GM18951 (cell line): Measurements from ENCODE around the gene TRAPPC6A.

Experiments
- POLR2A ChIP-seq: IDR thresholded peaks from 4 replicates; pipeline ENCODE4 v1.6.1; 2011; ENCODE audit warnings: mild to moderate bottlenecking; ENCODE audit not compliant: insufficient read length, insufficient read depth; ENCODE audit errors: extremely low read depth
- in situ Hi-C: fragments of 300-500 bp; cut with MboI; formaldehyde crosslinking; loops from one replicate; pipeline ENCODE4 v1.12.0; 2022; ENCODE audit warnings: low sequenced_read_pairs, mixed read lengths, inconsistent platforms; ENCODE audit not compliant: unreplicated experiment

Gene TRAPPC6A

DNA sequence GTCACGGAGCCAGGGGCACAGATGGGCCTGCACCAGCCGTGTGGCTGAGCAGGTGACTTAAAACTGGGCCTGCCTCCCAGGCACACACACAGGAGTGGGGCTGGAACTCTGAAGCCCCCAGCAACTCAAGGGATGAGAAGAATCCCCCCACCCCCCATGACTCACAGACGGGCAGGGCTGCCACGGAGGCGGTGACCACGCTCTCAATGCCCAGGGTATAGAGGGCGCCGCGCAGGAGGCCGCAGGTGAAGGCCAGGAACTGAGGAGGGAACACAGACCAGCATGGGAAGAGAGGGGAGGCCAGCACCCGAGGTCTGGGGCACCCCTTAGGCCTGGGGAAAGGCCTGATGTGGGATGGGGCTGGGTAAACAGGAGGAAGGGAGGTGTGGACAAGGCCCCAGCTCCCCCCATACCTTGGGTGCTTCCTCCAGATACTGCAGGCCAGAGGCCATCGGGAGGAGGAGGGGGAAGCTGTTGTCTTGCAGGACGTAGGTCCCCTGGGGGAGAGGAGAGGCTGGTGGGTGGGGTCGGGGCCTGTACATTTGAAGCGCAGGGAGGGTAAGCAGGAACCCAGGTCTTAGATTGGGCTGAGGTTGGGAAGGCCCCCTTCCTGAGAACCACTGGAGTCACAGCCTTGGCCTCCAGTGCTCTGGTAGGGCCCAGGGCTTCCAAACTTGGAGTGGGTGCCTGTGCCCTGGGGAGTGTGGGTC lies 14.1 kb downstream of the TRAPPC6A start:
- TF ChIP-seq POLR2A = no peak
- in situ Hi-C loops = no loop called here

GRCh38 chr19:45163156-45163555 lies 14.9 kb downstream of the TRAPPC6A start:
- in situ Hi-C loops = no loop called here
- TF ChIP-seq POLR2A = no peak

GRCh38 chr19:45162608-45163143 lies 15.4 kb downstream of the TRAPPC6A start:
- in situ Hi-C loops = no loop called here
- TF ChIP-seq POLR2A = no peak

- in situ Hi-C loops = no loop called here
- TF ChIP-seq POLR2A = no peak
These were observed 16.1 kb downstream of the TRAPPC6A start for GRCh38 chr19:45161738-45162607.

- no peak for TF ChIP-seq POLR2A
- in situ Hi-C loops = no loop called here
These were observed 16.9 kb downstream of the TRAPPC6A start, which contains the start of gene NKPD1 for GRCh38 chr19:45160870-45161737. Gene NKPD1, minus strand, starts transcription at chr19:45160982. Its CDS starts 832 bp downstream, at chr19:45160150.

GRCh38 chr19:45159971-45160324 lies 18.1 kb downstream of the TRAPPC6A start:
- no peak for TF ChIP-seq POLR2A
- in situ Hi-C loops = no loop called here

DNA sequence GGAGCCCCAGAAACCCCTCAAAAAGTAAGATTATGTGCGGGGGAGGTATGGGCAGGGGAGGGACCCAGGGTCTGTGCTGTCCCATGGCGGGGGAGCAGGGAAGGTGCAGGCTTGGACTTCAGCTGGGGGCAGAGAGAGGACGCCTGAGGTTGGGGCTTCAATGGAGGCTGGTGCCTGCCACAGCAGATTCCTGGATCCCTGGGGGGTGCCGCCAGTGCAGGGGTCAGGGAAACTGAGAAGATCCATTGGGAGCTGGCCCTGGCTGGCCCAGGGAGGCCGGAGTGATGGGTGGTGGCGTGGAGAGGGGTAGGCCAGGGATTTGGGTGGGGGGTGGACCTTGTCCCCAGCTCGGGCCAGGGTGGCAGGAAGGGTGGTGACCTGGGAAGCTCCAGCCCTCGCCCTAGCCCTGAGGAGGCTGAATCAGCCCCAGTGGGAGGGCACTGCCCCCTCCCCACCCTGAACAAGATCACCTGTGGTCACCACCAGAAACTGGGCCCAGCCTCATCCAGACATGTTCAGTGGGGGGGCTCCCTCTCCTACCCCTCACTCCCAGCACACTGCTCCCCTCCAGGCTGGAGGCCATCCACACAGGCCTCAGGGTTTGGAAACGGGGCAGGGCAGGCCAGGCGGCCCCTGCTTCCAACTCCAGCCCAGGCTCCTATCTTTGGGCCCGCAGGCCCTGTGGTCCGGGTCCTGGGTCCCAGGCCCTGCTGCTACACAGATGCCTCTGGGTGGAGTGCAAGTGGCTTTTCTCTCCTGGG lies 18.6 kb downstream of the TRAPPC6A start:
- no peak for TF ChIP-seq POLR2A
- in situ Hi-C loops = no loop called here

GRCh38 chr19:45158503-45159209 lies 19.4 kb downstream of the TRAPPC6A start:
- in situ Hi-C loops = no loop called here
- TF ChIP-seq POLR2A = no peak

DNA sequence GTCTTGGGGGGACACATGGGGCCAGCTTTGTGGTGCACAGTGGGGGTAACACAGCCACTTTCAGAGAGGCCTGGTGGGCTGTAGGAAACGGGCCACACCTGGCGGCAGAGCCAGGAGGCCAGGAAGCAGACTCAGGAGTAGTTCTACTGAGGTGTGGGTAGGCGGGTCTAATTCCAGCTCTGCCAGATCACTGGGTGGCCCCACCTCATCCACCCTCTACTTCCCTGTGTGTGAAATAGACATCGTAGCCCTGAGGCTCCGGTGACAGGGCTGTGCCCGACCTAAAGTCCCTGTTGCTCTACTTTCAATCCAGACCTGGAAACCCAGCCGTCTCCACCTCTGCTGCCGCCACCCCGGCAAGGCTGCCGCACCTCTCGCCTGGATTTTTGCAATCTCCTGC lies 21.3 kb downstream of the TRAPPC6A start:
- in situ Hi-C loops = no loop called here
- no peak for TF ChIP-seq POLR2A

GRCh38 chr19:45156011-45156630 lies 21.9 kb downstream of the TRAPPC6A start:
- no peak for TF ChIP-seq POLR2A
- in situ Hi-C loops = no loop called here

DNA sequence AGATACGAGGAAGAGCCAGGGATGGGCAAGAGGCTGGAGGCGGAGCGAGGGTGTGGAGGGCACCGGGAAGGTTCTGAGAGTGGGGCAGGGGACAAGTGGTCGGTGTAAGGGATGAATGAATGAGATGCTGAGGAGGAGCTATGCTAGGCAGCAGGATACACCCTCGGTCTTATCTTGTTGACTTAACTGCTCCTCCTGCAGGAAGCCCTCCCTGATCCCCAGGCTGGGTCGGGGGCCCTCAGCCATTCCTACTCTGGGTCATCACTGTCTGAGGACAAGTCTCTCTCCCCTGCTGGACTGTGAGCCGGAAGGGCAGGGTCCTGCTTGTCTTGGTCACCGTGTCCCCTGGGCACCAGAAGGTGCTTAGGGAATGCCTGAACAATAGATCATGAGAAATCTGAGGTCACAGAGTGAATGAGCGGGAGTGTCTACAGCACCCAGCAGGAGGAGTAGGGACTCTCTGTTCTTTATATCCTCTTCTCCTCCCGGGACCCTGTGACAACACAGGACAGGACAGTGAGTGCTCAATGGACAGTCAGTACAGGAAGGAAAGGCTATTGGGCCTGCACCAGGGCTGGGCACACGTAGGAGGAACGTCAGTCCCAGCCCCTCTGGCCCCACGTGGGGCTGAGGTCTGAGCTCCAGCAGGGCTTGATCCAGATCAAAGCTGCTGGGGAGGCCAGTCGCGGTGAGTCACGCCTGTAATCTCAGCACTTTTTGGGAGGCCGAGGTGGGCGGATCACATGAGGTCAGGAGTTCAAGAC lies 23.8 kb downstream of the TRAPPC6A start:
- in situ Hi-C loops = no loop called here
- TF ChIP-seq POLR2A = no peak
